HCT116 (cell line): ENCODE results near the gene MIEF2. TPM values are rescaled to one million over a fixed set of nuclear protein-coding genes. Genes with fewer than 3 reads are reported as not detected.

Experiments used
- ATAC-seq: fragments of 200-7000 bp; cut with Tn5 transposase; 2 replicates; pipeline ENCODE4 v1.9.1; 2020; ENCODE audit warnings: mild to moderate bottlenecking, moderate library complexity
- BruUV-seq: library from RNA; stranded (reverse); fragments of 400-500 nt; replicated peaks from 2 replicates; lab custom pipeline; 2021; lab: Mats Ljungman, UMichigan
- CTCF ChIA-PET: fragments of 300-600 bp; sonication (Branson Sonifier 250); formaldehyde crosslinking; loops from one replicate; lab custom pipeline; 2021; ENCODE audit warnings: antibody characterized with exemption; lab: Charles Lee
- POLR2A ChIA-PET: fragments of 300-600, 350-600 bp; sonication (Branson Sonifier 250); formaldehyde crosslinking; loops from one replicate; lab custom pipeline; 2021; ENCODE audit warnings: antibody characterized with exemption; lab: Charles Lee
- RAD21 ChIA-PET, 2 experiments: fragments of 300-600 bp; sonication (Branson Sonifier 250); formaldehyde crosslinking; loops; one replicate each; lab custom pipeline; 2023; ENCODE audit warnings: low total read pairs in 2 of 2; ENCODE audit not compliant: uncharacterized antibody in 2 of 2, unreplicated experiment in 2 of 2, low non-redundant PET in 1 of 2; lab: Charles Lee
- DNase-seq: peaks from one replicate; pipeline ENCODE4 v3.0.0-alpha.2; 2010; ENCODE audit warnings: low read depth, low spot score
- H2AFZ ChIP-seq: fragments of 200-600 bp; shearing (Covaris generic), sonication (generic); 2 replicates; pipeline ENCODE4 v1.6.1; 2017; ENCODE audit warnings: low read depth, mixed run types, mixed read lengths, antibody characterized with exemption, low read length; ENCODE audit not compliant: poor library complexity, severe bottlenecking
- H3K27ac ChIP-seq: 2 replicates; pipeline ENCODE4 v1.5.1; 2012; ENCODE audit warnings: low read depth, low read length
- H3K27me3 ChIP-seq: fragments of 200-600 bp; sonication (generic); 2 replicates; pipeline ENCODE4 v1.6.1; 2016; ENCODE audit warnings: mixed run types, low read length, mixed read lengths; ENCODE audit not compliant: insufficient read depth
- H3K36me3 ChIP-seq, 2 experiments: fragments of 200-500 bp in 1 of 2; fragments of 200-600 bp in 1 of 2; sonication (Bioruptor generic) in 1 of 2; sonication (generic) in 1 of 2; 2 replicates each; pipeline versions ENCODE4 v1.5.1 to v1.6.1; 2014 to 2016; ENCODE audit warnings: low read length in 2 of 2, inconsistent platforms in 1 of 2, mixed read lengths in 1 of 2, mixed run types in 1 of 2; ENCODE audit not compliant: insufficient read depth in 2 of 2, control insufficient read depth in 1 of 2
- H3K4me1 ChIP-seq, 2 experiments: fragments of 200-600 bp in 1 of 2; sonication (generic) in 1 of 2; 2 replicates each; pipeline versions ENCODE4 v1.5.1 to v1.6.1; 2012 to 2017; ENCODE audit warnings: low read length in 2 of 2, inconsistent platforms in 1 of 2, mild to moderate bottlenecking in 1 of 2, mixed read lengths in 1 of 2, mixed run types in 1 of 2, moderate library complexity in 1 of 2; ENCODE audit not compliant: insufficient read depth in 2 of 2, control insufficient read depth in 1 of 2
- H3K4me2 ChIP-seq: fragments of 200-600 bp; sonication (generic); 2 replicates; pipeline ENCODE4 v1.6.1; 2017; ENCODE audit warnings: mixed run types, low read length, mixed read lengths
- H3K4me3 ChIP-seq, 2 experiments: fragments of 200-600 bp in 1 of 2; sonication (generic) in 1 of 2; replicated peaks in 1 of 2; 2 replicates each; pipeline ENCODE4 v1.5.1; 2011 to 2016; ENCODE audit warnings: low read length in 2 of 2, control low read depth in 1 of 2, low read depth in 1 of 2, mild to moderate bottlenecking in 1 of 2, mixed read lengths in 1 of 2, mixed run types in 1 of 2
- H3K79me2 ChIP-seq: fragments of 200-600 bp; sonication (generic); 2 replicates; pipeline ENCODE4 v1.6.1; 2017; ENCODE audit warnings: mild to moderate bottlenecking, mixed run types, low read length, moderate library complexity, mixed read lengths; ENCODE audit not compliant: insufficient read depth
- H3K9ac ChIP-seq: fragments of 200-600 bp; sonication (generic); 2 replicates; pipeline ENCODE4 v1.6.1; 2016; ENCODE audit warnings: low read length, mixed read lengths
- H3K9me2 ChIP-seq: fragments of 200-600 bp; sonication (generic), shearing (Covaris generic); 2 replicates; pipeline ENCODE4 v1.6.1; 2017; ENCODE audit warnings: mixed run types, mild to moderate bottlenecking, moderate library complexity; ENCODE audit not compliant: insufficient read depth
- H3K9me3 ChIP-seq, 2 experiments: fragments of 200-500 bp in 1 of 2; fragments of 200-600 bp in 1 of 2; sonication (Bioruptor generic) in 1 of 2; sonication (generic) in 1 of 2; 2 replicates each; pipeline ENCODE4 v1.6.1; 2014 to 2017; ENCODE audit warnings: low read length in 2 of 2, mixed read lengths in 2 of 2, inconsistent platforms in 1 of 2, low read depth in 1 of 2, mild to moderate bottlenecking in 1 of 2, mixed run types in 1 of 2, moderate library complexity in 1 of 2; ENCODE audit not compliant: control insufficient read depth in 1 of 2, insufficient read depth in 1 of 2
- H4K20me1 ChIP-seq: fragments of 200-600 bp; sonication (generic), shearing (Covaris generic); 2 replicates; pipeline ENCODE4 v1.6.1; 2017; ENCODE audit warnings: mixed run types, mild to moderate bottlenecking, moderate library complexity; ENCODE audit not compliant: insufficient read depth
- CEBPB ChIP-seq: IDR thresholded peaks from 2 replicates; pipeline ENCODE4 v1.6.1; 2012; ENCODE audit warnings: low read depth
- CTCF ChIP-seq, 3 experiments: fragments of 200-600 bp in 1 of 3; sonication (generic) in 1 of 3; IDR thresholded peaks in 2 of 3; conservative IDR thresholded peaks in 1 of 3; 2 replicates each; pipeline ENCODE4 v1.5.1; 2012 to 2017; ENCODE audit warnings: low read depth in 2 of 3, low read length in 2 of 3, antibody characterized with exemption in 1 of 3, borderline replicate concordance in 1 of 3, control low read depth in 1 of 3, mild to moderate bottlenecking in 1 of 3, mixed read lengths in 1 of 3, mixed run types in 1 of 3, moderate library complexity in 1 of 3; ENCODE audit not compliant: insufficient read depth in 1 of 3
- ELF1 ChIP-seq: IDR thresholded peaks from 2 replicates; pipeline ENCODE4 v1.6.1; 2012; ENCODE audit warnings: low read depth, borderline replicate concordance
- EZH2phosphoT487 ChIP-seq: fragments of 200-600 bp; IDR thresholded peaks from 2 replicates; pipeline ENCODE4 v1.6.1; 2018; ENCODE audit warnings: antibody characterized with exemption, borderline replicate concordance
- FOSL1 ChIP-seq: IDR thresholded peaks from 2 replicates; pipeline ENCODE4 v1.6.1; 2012; ENCODE audit warnings: low read depth
- JUND ChIP-seq: IDR thresholded peaks from 2 replicates; pipeline ENCODE4 v1.6.1; 2012
- MAX ChIP-seq: IDR thresholded peaks from 2 replicates; pipeline ENCODE4 v1.6.1; 2012
- POLR2A ChIP-seq: IDR thresholded peaks from 2 replicates; pipeline ENCODE4 v1.7.0; 2011; ENCODE audit warnings: borderline replicate concordance; ENCODE audit not compliant: insufficient read depth, insufficient read length; ENCODE audit errors: extremely low read depth
- POLR2AphosphoS5 ChIP-seq: IDR thresholded peaks from 2 replicates; pipeline ENCODE4 v1.6.1; 2011; ENCODE audit warnings: mild to moderate bottlenecking, low read depth, low read length, moderate library complexity
- REST ChIP-seq: IDR thresholded peaks from 2 replicates; pipeline ENCODE4 v1.6.1; 2012; ENCODE audit warnings: low read depth
- SIN3A ChIP-seq: IDR thresholded peaks from 2 replicates; pipeline ENCODE4 v1.6.1; 2012; ENCODE audit warnings: low read depth
- YY1 ChIP-seq: IDR thresholded peaks from 2 replicates; pipeline ENCODE4 v1.6.1; 2011; ENCODE audit warnings: low read length, low read depth, moderate library complexity, mild to moderate bottlenecking; ENCODE audit not compliant: insufficient replicate concordance; ENCODE audit errors: extremely low read depth
- ZNF274 ChIP-seq: fragments of 200-500 bp; sonication (Bioruptor generic); IDR thresholded peaks from 2 replicates; pipeline ENCODE4 v1.6.1; 2014; ENCODE audit warnings: mild to moderate bottlenecking, low read depth, low read length, inconsistent platforms
- intact Hi-C: fragments of 100-400 bp; cut with micrococcal nuclease; formaldehyde crosslinking; loops from 2 replicates; pipeline ENCODE4 v1.10.0; 2022
- total RNA-seq: library from RNA; stranded (reverse); gene quantifications from one replicate; pipeline ENCODE4 v1.2.1, GENCODE V29; 2021; ENCODE audit not compliant: unreplicated experiment

The MIEF2 gene
- total RNA-seq, 1 experiment from 2014 or later, result 9.3 TPM

- CTCF ChIA-PET, result no interaction called here
- Histone ChIP-seq H3K27me3 (no peaks in the 10 kb centered on the region), H3K9me3 (no peaks in the 10 kb centered on the region)
- BruUV-seq, result no TSS peak
- intact Hi-C loops, result no loop called here
- POLR2A ChIA-PET, result no interaction called here
- TF ChIP-seq YY1 (no peak), POLR2AphosphoS5 (no peak), SIN3A (no peak)
- TF ChIP-seq, all 23 proteins: peak for 0
- Histone ChIP-seq H2AFZ (no peak overlapping the region), H3K9me2 (no peaks in the 10 kb centered on the region), H4K20me1 (no peaks in the 10 kb centered on the region), H3K79me2 (peaks cover 17% of the 10 kb centered on the region), H3K27ac (no peak overlapping the region), H3K36me3 (no peaks in the 10 kb centered on the region), H3K9ac (no peak overlapping the region), H3K4me2 (no peak overlapping the region), H3K4me3 (no peak overlapping the region), H3K4me1 (peaks cover 8 to 15% of the 10 kb centered on the region in 2 experiments; a peak in 3 of 4 replicates)
- RAD21 ChIA-PET, result no interaction called here
- no peak for DNase-seq
- no peak for ATAC-seq
Observed at GRCh38 chr17:18230288-18231141, 29.9 kb upstream of the MIEF2 start.

GRCh38 chr17:18231164-18231563 lies 29.3 kb upstream of the MIEF2 start:
- Histone ChIP-seq H3K9me3 (no peaks in the 10 kb centered on the region), H3K36me3 (no peaks in the 10 kb centered on the region), H3K4me2 (no peak overlapping the region), H2AFZ (no peak overlapping the region), H3K9ac (no peak overlapping the region), H3K9me2 (no peaks in the 10 kb centered on the region), H3K4me1 (peaks cover 8 to 19% of the 10 kb centered on the region in 2 experiments; a peak in 3 of 4 replicates), H3K4me3 (no peak overlapping the region), H3K27ac (no peak overlapping the region), H3K79me2 (peaks cover 13% of the 10 kb centered on the region; the same call in 1 of the 2 replicates), H4K20me1 (no peaks in the 10 kb centered on the region), H3K27me3 (no peaks in the 10 kb centered on the region)
- no TSS peak for BruUV-seq
- CTCF ChIA-PET, result no interaction called here
- POLR2A ChIA-PET, result no interaction called here
- ATAC-seq (no peak; the same call in 1 of the 2 replicates), DNase-seq (no peak)
- RAD21 ChIA-PET, result no interaction called here
- intact Hi-C loops, result no loop called here
- TF ChIP-seq SIN3A (no peak), POLR2A (no peak), CEBPB (no peak), ELF1 (no peak), EZH2phosphoT487 (no peak), REST (no peak), MAX (no peak), CTCF (IDR thresholded peaks at IDR 0.05 in 2 of 3, conservative IDR thresholded peaks at IDR 0.05 in 1 of 3; ENCODE audit: borderline replicate concordance in 1 of 3, insufficient read depth in 1 of 3, low read depth in 2 of 3, low read length in 2 of 3) (no peak), FOSL1 (no peak), JUND (no peak), POLR2AphosphoS5 (no peak), ZNF274 (no peak)
